Thyroid gland (tissue), 4 donors: ENCODE results near the gene WDR27. TPM values are rescaled to one million over a fixed set of nuclear protein-coding genes. Genes with fewer than 3 reads are reported as not detected.

Experiments used
- DNase-seq, 2 donors: peaks; one replicate each; pipeline ENCODE4 v3.0.0-alpha.2; 2019
- H3K27ac ChIP-seq, 3 donors: fragments of 200-600 bp; sonication (generic); 1 replicate in 2 of 3; 2 replicates in 1 of 3; pipeline ENCODE4 v1.5.1; 2016 to 2019; ENCODE audit warnings: mild to moderate bottlenecking in 1 of 3, moderate library complexity in 1 of 3
- H3K27me3 ChIP-seq: fragments of 200-600 bp; sonication (generic); one replicate; pipeline ENCODE4 v1.5.1; 2019
- H3K36me3 ChIP-seq, 2 donors: fragments of 200-600 bp; sonication (generic); one replicate each; pipeline ENCODE4 v1.5.1; 2016 to 2019
- H3K4me1 ChIP-seq, 2 donors: fragments of 200-600 bp; sonication (generic); one replicate each; pipeline ENCODE4 v1.5.1; 2017 to 2019
- H3K4me3 ChIP-seq, 3 donors: fragments of 200-600 bp; sonication (generic); replicated peaks in 1 of 3; 1 replicate in 2 of 3; 2 replicates in 1 of 3; pipeline ENCODE4 v1.5.1; 2016; ENCODE audit warnings: mild to moderate bottlenecking in 1 of 3
- H3K9me3 ChIP-seq: fragments of 200-600 bp; sonication (generic); one replicate; pipeline ENCODE4 v1.5.1; 2017
- CTCF ChIP-seq, 6 experiments: fragments of 200-600 bp in 3 of 6; fragments of 450-650 bp in 3 of 6; sonication (generic) in 3 of 6; IDR thresholded peaks; one replicate each; pipeline ENCODE4 v1.5.1; 2016 to 2019; ENCODE audit warnings: antibody characterized with exemption in 6 of 6, mild to moderate bottlenecking in 2 of 6, inconsistent platforms in 1 of 6, moderate library complexity in 1 of 6
- POLR2A ChIP-seq, 2 donors: fragments of 450-650 bp; IDR thresholded peaks; one replicate each; pipeline ENCODE4 v1.6.1; 2017; ENCODE audit warnings: antibody characterized with exemption in 2 of 2, mild to moderate bottlenecking in 2 of 2, moderate library complexity in 1 of 2
- WGBS, 2 donors: methylation state at CpG; one replicate each; pipeline ENCODE4 v1.1.5; 2017; 5-methylcytosine and 5-hydroxymethylcytosine counted together
- intact Hi-C: fragments of 100-400 bp; cut with DNase I; formaldehyde crosslinking; loops from one replicate; pipeline ENCODE4 v1.15.1; 2023
- total RNA-seq, 4 donors: library from RNA; depleted of rRNA; stranded (reverse); fragments of >200 nt; gene quantifications; one replicate each; pipeline ENCODE4 v1.2.3, GENCODE V29; 2016

WDR27 gene
- total RNA-seq, 4 donors from 2014 or later, result 48.9 to 74.6 (median 51.8) TPM

GRCh38 chr6:169626169-169626568, 75.7 kb downstream of the WDR27 start:
- Histone ChIP-seq H3K4me3 (no peak overlapping the region), H3K36me3 (no peaks in the 10 kb centered on the region), H3K9me3 (no peaks in the 10 kb centered on the region), H3K27me3 (no peaks in the 10 kb centered on the region), H3K27ac (peak overlapping the region in 2 of 3 donors; percentile 86 to 92), H3K4me1 (peaks cover 32 to 47% of the 10 kb centered on the region in 2 donors)
- no peak for DNase-seq
- WGBS, 2 donors, result 88 to 97% methylated on average over 6 to 8 of the region's 8 CpGs
- intact Hi-C loops, result no loop called here
- TF ChIP-seq POLR2A (IDR thresholded peaks at IDR 0.05), result no peak
- TF ChIP-seq CTCF (IDR thresholded peaks at IDR 0.05), result no peak

- 87 to 92% methylated on average over 6 to 11 of the region's 15 CpGs for WGBS, 2 donors
- intact Hi-C loops, result no loop called here
- no peak for TF ChIP-seq POLR2A (IDR thresholded peaks at IDR 0.05)
- TF ChIP-seq CTCF (IDR thresholded peaks at IDR 0.05), result no peak
- Histone ChIP-seq H3K27ac (peak overlapping the region; percentile 17 to 86 (median 24)), H3K4me1 (peaks cover 32 to 55% of the 10 kb centered on the region in 2 donors), H3K36me3 (no peaks in the 10 kb centered on the region), H3K27me3 (no peaks in the 10 kb centered on the region), H3K4me3 (no peak overlapping the region), H3K9me3 (no peaks in the 10 kb centered on the region)
- no peak for DNase-seq
Observed at GRCh38 chr6:169625376-169625775, 76.5 kb downstream of the WDR27 start.

GRCh38 chr6:169624785-169625184, 77.0 kb downstream of the WDR27 start:
- H3K4me3 ChIP-seq, result no peak overlapping the region
- peak overlapping the region; percentile 14 to 53 (median 24) for H3K27ac ChIP-seq
- H3K9me3 ChIP-seq, result no peaks in the 10 kb centered on the region
- DNase-seq, result peak; percentile 88 to 89
- H3K36me3 ChIP-seq, result no peaks in the 10 kb centered on the region
- peaks cover 37 to 60% of the 10 kb centered on the region in 2 donors for H3K4me1 ChIP-seq
- 52 to 68% methylated on average over 4 to 11 of the region's 11 CpGs for WGBS, 2 donors
- intact Hi-C loops, result no loop called here
- no peaks in the 10 kb centered on the region for H3K27me3 ChIP-seq
- TF ChIP-seq CTCF (IDR thresholded peaks at IDR 0.05), result no peak
- peak in 1 of 2 donors; percentile 11 for TF ChIP-seq POLR2A (IDR thresholded peaks at IDR 0.05)

GRCh38 chr6:169623975-169624374, 77.9 kb downstream of the WDR27 start:
- DNase-seq, result no peak
- Histone ChIP-seq H3K4me3 (no peak overlapping the region), H3K9me3 (no peaks in the 10 kb centered on the region), H3K27me3 (no peaks in the 10 kb centered on the region), H3K4me1 (peaks cover 42 to 66% of the 10 kb centered on the region in 2 donors), H3K27ac (peak overlapping the region in 2 of 3 donors; percentile 24 to 53), H3K36me3 (no peaks in the 10 kb centered on the region)
- TF ChIP-seq CTCF (IDR thresholded peaks at IDR 0.05) (no peak), POLR2A (IDR thresholded peaks at IDR 0.05) (no peak)
- 95 to 98% methylated on average over 22 of the region's 22 CpGs for WGBS, 2 donors
- intact Hi-C loops, result no loop called here

GRCh38 chr6:169623343-169623742, 78.5 kb downstream of the WDR27 start:
- H3K4me1 ChIP-seq, result peaks cover 39 to 68% of the 10 kb centered on the region in 2 donors
- peak overlapping the region in 2 of 3 donors; percentile 71 to 79 for H3K27ac ChIP-seq
- no peak overlapping the region for H3K4me3 ChIP-seq
- no peak for TF ChIP-seq POLR2A (IDR thresholded peaks at IDR 0.05)
- TF ChIP-seq CTCF (IDR thresholded peaks at IDR 0.05), result no peak
- DNase-seq, result no peak
- no peaks in the 10 kb centered on the region for H3K36me3 ChIP-seq
- H3K27me3 ChIP-seq, result no peaks in the 10 kb centered on the region
- no peaks in the 10 kb centered on the region for H3K9me3 ChIP-seq
- WGBS, 2 donors, result 86 to 90% methylated on average over 7 of the region's 7 CpGs
- intact Hi-C loops, result no loop called here
